HG02678 (cell line): ENCODE results near the gene RIPK4.
"Not testable (repeated sequence)": the region's sequence is repeated elsewhere in the genome, so short reads cannot be mapped to it uniquely, and the experiment has no call there.

Experiments
- ATAC-seq: cut with Tn5 transposase; IDR thresholded peaks from one replicate; pipeline ENCODE4 v1.9.1; 2021; ENCODE audit warnings: mild to moderate bottlenecking, moderate library complexity; ENCODE audit not compliant: unreplicated experiment

RIPK4 gene

GRCh38 chr21:41796476-41797080, 29.7 kb upstream of the RIPK4 start:
- no peak for ATAC-seq

GRCh38 chr21:41795726-41796125, 28.9 kb upstream of the RIPK4 start:
- ATAC-seq, result no peak

DNA sequence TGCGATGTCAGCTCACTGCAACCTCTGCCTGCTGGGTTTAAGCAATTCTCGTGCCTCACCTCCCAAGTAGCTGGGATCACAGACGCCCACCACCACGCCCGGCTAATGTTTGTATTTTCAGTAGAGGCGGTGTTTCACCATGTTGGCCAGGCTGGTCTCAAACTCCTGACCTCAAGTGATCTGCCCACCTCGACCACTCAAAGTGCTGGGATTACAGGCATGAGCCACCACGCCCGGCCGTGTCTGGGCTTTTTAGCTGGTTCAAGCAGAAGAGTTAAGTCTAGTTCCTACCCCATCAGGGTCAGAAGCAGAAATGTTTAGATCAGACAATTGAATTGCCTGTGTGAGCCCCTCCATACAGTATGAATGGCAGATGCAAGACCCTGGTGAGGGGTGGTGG, 27.7 kb upstream of the RIPK4 start:
- ATAC-seq, result no peak

GRCh38 chr21:41792711-41793110, 25.9 kb upstream of the RIPK4 start:
- no peak for ATAC-seq

DNA sequence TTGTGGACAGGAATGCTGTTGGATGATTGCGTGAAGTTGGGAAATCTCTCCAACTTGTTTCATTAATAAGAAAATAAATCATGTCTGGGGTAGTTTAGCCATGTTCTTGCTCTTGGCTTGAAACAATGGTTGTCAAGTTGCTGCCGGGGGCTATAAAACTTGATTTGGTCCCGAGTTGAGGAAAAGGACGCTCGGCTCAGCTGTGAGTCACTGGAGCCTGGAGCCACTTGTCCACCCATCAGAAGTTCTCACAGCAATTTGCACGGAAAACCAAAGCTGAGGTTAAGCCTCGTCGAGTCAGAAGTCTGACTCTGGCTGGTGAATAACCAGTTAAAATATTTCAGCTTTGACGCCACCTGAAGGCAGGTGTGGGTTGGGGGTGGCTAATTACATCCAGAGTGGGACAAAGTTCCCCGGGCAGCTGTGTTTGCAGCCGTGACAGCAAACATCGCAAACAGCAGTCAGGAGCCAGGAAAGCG, 19.7 kb upstream of the RIPK4 start:
- ATAC-seq, result no peak

GRCh38 chr21:41785262-41785661, 18.4 kb upstream of the RIPK4 start:
- ATAC-seq, result not testable (repeated sequence)

DNA sequence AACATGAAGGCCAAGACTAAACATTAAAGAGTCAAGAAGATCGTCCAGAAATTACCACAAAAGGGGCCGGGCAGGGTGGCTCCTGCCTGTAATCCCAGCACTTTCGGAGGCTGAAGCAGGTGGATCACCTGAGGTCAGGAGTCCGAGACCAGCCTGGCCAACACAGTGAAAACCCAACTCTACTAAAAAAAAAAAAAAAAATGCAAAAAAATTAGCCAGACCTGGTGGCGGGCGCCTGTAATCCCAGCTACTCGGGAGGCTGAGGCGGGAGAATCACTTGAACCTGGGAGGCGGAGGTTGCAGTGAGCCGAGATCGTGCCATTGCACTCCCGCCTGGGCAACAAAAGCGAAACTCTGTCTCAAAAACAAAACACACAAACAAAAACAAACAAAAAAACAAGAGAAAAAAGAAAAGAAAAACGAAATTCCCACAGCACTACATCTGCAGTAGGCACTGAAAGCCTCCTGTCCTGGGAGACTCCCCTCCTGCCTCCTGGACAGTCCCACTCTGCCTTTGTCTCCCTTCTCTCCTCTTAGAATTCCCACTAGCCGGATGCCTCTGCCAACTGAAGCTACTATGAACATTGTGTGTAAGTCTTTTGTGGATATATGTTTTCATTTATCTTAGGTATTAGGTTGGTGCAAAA, 17.7 kb upstream of the RIPK4 start:
- no peak for ATAC-seq

- ATAC-seq, result no peak
Measured at GRCh38 chr21:41783476-41784180, 16.8 kb upstream of the RIPK4 start.

DNA sequence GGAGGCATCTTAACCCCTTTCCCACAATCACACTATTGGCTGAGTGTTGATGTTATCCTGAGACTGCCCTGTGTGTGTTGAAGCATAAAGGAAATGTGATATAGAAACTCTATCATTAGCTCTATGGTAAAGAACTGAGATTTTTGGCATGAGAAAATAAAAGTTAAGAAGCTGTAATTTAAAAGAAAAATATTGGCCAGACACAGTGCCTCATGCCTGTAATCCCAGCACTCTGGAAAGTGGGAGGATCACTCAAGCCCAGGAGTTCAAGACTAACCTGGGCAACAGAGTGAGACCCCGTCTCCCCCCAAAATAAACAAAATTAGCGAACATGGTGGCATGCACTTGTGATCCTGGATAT, 14.2 kb upstream of the RIPK4 start:
- ATAC-seq, result no peak

DNA sequence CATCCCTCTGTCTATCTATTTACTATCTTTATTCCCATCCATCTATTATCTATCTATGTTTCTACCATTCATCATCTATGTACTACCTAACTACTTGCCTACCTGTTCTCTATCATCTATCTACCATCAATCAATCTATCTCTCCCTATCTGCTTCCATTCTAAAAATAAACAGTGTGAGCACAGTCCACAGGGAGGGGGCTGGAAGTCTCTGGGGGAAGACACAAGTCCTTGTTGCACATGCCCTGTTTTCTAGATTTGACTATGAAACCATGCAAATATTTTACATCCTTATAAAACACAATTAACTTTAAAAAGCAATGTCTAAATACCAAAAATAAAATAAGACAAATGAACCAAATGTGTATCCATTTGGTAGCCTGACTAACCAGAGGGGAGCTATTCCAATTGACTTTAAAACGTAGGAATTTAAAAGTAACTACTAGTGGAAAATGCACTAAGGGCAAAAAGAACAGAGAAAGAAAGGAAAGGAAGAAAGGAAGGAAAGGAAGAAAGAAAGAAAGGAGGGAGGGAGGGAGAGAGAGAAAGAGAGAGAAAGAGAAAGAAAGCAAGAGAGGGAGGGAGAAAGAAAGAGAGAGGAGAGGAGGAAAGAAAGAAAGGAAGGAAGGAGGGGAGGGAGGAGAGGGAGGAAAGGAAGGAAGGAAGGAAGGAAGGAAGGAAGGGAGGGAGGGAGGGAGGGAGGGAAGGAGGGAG, 13.6 kb upstream of the RIPK4 start:
- ATAC-seq, result no peak

DNA sequence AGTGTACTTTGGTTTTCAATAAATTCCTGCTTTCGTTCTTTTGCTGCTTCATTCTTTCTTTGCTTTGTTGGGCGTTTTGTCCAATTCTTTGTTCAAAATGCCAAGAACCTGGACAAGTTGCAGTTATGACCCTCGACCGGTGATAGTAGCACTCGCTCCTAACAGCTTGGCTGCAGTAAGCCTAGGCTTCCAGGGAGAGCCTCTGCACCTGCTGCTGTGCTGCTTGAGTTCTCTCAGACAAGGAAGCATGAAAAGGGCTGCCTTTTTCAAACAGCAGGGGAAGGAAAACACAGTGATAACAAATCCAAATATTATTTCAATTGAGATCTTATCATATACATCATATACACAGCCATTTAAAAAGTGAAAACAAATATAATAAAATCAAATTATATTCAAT, 12.8 kb upstream of the RIPK4 start:
- no peak for ATAC-seq

GRCh38 chr21:41778930-41779600, 12.2 kb upstream of the RIPK4 start:
- no peak for ATAC-seq

DNA sequence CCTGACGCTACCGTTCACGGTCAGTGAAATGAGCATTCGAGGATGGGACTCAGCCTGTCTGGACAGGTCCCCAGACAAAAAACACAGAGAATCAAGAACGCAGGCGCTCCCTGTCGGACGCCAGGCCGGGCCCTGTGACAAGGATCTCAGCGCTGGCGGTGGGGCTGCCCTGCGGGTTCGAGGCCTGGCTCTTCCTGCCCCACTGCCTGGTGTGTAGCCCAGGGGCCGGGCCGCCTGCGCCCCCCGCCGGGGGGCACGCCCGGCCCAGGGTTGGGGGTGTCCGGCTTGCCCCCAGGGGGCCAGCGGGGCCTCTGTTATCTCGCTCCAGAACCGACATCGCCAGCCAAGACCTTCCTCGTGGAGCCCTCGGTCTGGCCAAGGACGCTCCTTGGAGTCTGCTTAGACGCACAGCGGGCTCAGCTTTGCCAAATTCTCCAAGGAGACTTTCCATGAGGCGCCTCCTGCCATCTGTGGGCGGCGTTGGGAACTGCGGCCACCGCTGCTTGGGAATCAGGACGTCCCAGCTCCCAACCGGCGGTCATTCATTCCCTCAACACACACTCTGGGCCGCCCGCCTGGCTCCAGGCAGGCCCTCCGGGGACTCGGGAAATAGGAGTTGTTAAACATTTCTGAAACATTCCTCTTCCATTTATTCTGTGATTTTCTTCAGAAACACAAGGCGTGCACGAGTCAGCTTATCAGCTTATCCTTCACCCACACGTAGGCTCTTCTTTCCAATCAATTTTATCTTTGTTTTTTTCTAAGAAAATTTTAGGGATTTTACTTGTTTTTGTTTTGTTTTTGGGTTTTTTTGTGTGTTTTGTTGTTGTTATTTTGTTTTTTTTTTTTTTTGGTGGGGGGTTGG, 11.3 kb upstream of the RIPK4 start:
- no peak for ATAC-seq

DNA sequence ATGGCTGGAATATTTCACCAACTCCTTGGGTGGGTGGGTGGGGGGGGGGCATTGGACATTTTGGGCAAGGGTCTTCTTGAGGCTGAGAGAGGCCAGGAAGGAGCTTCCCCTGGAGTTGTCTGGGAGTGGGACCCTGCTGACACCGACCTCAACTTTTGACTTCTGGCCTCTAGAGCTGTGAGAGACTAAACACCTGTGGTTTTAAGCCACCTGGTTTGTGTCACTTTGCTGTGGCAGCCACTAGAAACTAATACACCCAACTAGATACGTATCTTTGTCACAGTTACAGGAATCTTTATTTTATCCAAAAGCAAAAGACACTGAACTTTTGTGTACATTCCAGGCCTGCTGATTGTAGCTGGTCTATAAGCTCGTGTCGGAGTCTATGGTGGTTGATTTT, 9.9 kb upstream of the RIPK4 start:
- no peak for ATAC-seq

- ATAC-seq, result no peak
Measured at GRCh38 chr21:41775149-41775472, 8.3 kb upstream of the RIPK4 start.

DNA sequence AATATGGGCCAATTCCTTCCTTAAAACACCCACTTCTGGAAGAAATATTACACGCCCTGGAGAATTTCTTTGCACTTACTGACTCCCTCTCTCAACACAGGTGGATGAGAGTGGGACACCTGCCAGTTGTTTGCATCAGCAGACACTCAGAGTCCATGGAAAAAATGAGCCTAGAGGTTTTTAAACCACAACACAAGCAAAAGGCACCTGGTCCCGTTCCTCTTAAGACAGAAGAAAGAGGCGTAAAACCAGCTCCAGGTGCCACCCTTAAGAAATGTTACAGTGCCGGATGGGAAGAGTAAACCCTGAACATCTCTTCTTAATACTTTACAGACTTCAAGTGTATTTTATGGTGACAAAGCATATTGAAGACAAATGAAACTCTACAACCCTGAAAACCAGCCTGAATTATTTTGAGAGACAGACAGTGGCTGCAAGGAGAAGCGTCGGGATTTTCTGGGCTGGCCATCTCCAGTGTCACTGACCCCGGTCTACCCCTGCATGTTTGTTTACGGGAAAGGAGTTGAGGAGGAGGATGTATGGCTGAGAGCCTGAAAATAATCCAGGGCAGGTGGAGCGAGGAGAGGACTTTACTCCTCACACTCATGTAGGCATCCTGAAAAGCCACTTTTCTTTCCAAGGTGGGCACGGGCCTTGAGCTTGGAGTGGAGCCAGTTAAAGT, 7.8 kb upstream of the RIPK4 start:
- ATAC-seq, result no peak

DNA sequence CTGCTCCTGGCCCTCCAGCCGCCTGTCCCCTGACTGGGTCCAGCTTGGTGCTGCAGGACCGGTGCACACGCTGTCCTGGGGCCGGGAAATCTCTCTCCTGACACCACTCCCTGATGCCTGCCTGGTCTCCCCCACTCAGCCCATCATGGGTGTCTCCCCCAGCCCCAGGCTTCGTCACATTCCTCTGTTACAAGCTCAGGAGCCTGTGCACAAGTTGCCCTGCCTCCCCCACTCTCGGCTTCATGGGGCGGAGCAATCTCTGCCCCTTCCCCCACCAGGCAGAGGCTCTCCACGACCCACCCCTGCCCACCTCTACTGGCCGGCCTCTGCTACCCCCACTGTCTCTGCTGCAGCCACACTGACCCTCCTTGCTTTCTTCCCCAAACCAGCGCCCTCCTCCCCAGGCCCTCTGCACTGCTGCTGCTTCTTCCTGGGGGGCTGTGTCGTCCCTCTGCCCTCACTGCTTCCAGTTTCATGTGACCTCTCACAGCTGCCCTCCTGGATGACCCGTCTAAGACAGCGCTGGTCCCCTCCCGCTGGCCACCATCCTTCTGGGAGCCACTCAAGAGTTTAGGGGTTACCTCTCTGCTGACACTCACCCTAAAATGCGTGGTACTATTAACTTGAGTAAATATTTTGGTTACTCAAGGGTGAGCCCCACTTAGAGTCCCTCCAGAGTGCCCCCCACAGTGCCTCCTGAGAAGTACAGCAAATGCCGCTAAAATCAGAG, 5.7 kb upstream of the RIPK4 start:
- no peak for ATAC-seq

GRCh38 chr21:41771625-41771945, 4.7 kb upstream of the RIPK4 start:
- ATAC-seq, result no peak

DNA sequence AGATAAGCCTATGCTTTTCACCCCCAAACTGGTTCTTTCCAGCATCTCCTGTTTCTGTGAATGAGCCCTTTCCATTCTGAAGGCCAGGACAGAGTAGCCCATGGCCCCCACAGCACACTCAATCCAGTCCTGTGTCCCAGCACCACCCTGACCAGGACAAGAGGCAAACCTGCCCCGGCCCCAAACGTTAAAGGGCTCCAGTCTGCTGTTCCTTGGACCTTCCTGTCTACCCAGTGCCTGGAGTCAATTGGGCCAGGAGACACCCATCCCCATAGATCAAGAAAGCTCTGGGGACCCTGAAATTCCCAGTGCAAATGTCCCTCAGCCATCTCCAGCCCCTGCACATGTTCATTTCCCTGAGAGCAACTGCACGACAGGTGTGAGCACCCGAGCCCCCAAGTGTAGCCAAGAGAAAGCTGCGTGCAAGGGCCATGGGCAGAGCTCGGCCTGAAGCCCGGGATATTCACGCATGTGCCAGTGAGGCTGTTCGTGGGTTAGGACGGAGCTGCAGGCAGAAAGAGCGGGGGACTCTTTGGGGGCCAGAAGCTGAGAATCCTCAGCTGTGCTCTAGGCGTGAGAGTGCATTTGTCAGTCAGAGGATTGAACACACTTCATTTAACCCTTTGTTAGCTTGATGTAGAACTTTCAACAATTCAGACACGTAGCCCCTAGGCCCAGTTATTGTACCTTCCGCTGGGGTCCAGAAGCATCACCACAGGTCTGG, 4.2 kb upstream of the RIPK4 start:
- ATAC-seq, result no peak
